ENCODE results near the gene TMEM131.
"Not testable (repeated sequence)": the region's sequence is repeated elsewhere in the genome, so short reads cannot be mapped to it uniquely, and the experiment has no call there.

The TMEM131 gene

DNA sequence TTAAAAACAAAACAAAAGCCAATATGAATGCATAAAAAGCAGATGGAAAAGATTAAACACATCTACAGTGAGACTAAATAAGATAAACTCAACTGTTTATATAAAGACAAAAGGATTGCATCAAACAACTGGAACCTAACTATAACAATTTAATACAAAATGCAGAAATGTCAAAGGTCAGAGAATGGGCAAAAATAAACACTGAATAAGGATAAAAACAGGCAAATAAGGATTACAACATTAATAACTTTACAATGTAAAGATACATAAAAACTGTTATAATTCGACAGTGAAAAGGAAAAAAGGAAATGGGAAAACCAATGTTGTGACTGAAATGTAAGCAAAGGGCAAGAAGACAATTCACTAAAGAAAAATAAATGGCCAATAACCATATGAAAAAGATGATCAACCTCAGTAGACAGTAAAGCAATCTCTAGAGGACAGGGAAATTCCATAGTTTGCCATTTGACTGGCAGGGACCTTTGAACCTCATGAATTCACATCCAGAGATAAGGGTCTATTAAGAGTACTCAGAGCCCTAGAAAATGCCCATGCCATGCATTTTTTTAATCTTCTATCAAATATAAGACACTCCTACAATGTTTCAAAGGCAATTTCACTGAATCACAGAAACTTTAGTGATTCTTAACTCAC, 83.7 kb downstream of the TMEM131 start:
- DNase-seq (ENCODE audit: low read depth), result no peak

DNA sequence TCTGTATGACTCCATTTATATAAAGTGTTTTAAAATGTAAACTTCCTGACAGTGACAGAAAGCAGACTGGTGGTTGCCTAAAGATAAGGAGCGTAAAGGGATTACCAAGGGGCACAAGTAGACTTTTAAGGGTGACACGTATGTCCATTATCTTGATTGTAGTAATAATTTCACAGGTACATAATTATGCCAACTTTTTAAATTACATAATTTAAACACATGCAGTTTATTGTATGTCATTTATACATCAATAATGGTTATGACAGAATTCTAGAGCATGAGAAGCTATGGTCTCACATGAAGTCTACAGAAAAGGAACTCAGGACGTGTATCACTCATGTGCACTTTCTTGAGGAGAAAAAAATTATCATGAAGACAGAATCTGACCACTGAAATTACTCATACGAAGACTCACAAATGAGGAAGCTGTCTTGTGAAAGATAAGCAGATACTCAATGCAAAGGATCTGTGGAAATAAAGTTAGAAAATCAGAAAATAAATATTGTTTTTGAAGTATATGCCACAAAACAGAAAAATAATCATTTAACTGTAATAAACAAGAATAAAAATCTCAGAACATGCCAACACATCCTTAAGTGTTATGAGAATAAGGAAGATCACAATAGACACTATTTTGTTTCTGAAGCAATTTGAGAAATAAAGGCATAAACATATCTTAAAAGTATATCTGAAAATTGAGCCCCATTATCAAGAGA, 84.4 kb downstream of the TMEM131 start:
- no peak for DNase-seq (ENCODE audit: low read depth)

DNA sequence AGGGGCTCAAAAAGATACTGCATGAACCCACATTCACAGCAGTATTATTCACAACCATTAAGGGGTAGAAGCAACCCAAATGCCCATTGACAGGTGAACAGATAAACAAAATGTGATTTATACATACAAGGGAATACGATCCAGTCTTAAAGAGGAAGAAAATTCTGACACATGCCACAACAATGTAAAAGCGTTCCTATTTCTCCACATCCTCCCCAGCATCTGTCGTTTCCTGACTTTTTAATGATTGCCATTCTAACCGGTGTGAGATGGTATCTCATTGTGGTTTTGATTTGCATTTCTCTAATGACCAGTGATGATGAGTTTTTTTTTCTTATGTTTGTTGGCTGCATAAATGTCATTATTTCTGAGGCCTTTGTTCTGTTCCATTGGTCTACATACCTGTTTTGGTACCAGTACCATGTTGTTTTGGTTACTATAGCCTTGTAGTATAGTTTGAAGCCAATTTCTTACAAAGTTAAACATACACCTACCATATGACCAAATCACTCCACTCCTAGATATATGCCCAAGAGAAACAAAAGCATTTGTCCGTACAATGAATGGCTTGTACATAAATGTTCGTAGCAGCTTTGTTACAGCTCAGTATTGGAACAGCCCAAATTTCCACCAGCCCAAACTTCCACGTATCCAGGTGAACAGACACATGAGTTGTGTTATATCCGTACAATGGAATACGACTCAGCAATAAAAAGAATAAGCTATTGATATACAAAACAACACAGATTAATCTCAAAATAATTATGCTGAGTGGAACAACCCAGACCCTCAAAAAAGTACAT, 85.1 kb downstream of the TMEM131 start:
- no peak for DNase-seq (ENCODE audit: low read depth)

DNA sequence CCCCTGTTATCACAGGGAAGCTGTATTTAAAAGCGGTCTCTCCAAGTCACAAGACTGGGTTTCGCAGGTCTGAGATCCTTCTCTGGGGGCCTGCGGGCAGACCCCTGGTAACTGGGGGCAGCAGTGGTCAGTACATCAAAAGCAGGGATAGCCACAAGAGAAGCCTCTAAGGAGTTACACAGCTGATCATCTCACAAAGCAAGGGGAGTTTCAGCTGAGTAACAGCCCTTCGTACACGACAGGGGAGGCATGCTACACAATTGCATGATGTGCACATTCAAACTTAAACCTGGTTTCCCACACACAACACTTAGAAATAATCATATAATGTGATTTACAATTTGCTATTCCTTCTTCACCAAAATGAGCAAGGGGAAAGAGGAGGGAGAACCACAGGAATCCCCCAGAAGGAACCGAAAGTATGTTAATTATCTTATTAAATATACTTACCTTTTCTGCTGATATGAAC, 87.5 kb downstream of the TMEM131 start:
- no peak for DNase-seq (ENCODE audit: low read depth)

DNA sequence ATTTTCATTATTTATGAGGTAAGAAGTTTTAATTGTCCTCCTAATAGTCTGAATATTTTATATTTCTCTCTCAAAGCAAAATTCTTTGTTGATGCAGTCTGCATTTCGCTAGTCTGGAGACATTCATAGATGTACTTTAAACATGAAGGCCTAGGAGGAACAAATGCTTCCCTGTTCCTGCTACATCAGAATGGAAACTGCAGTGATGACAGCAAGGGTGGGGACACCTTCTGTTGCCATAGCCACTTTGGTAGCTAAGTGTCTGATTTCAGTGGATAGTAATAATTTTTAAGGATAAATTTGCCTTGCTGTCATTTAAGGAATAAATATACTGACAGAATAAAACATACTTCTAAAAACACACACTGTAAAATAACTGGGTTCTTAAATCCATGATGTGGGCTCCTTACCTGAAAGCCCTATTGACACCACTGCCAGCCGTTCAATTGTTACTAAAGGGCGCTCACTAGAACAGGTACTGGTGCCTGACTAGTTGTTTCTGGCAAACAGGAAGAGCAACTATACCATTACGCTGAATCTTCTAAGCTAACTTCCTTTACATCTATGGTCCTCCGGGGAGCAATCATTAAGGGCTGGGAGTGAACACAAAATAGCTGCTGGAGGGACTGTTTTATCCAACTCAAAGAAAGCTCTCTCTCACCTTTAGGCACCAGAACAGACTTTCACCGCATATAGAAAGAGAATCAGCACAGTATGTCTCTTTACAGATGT, 88.2 kb downstream of the TMEM131 start:
- no peak for DNase-seq (ENCODE audit: low read depth)

DNA sequence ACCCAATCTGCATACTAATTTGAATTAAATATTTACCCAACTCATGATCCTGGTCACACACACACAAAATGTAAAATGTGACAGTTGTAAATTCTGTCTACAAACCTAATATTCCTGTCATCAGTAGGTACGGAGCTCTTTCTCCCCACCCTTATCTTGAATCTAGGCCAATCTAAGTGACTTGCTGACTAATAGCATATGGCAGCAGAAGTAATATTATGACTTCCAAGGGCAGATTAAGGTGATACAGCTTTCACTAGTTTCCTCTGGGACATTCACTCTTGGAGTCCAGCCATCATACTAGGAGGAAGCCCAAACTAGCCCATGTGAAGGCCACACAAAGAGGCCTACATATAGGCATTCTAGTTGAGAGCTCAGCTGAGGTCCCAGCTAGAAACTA, 89.4 kb downstream of the TMEM131 start:
- DNase-seq (ENCODE audit: low read depth), result no peak

DNA sequence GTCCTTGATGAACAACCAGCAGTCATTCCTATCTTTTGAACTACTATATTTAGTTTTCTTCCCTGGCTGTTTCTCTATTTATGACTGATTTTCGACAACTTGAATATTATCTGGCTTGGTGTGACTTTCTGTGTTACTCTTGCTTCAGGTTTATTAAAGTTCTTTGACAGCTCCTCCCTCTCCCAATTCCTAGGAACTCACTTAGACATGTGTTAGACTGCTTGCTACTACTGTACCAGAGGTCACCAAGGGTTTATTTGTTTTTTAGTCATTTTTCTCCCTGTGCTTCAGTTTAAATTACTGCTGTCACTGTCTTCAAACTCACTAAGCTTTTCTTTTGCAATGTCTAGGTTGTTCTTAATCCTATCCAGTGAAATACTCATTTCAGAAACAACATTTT, 90.5 kb downstream of the TMEM131 start:
- no peak for DNase-seq (ENCODE audit: low read depth)

DNA sequence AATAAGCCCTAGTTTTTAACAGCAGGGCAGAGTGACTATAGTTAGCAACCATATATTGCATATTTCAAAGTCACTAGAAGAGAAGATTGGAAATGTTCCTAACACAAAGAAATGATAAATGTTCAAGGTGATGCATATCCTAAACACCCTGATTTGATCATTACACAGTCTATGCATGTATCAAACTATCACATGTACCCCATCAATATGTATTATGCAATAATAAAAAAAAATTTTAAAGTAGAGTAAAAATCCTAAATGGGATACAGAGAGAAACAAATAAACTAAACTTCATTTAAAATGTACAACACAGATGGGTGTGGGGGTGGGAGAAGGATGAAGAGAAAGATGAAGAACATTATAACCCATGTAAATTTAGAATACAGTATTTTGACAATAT, 93.9 kb downstream of the TMEM131 start:
- no peak for DNase-seq (ENCODE audit: low read depth)

DNA sequence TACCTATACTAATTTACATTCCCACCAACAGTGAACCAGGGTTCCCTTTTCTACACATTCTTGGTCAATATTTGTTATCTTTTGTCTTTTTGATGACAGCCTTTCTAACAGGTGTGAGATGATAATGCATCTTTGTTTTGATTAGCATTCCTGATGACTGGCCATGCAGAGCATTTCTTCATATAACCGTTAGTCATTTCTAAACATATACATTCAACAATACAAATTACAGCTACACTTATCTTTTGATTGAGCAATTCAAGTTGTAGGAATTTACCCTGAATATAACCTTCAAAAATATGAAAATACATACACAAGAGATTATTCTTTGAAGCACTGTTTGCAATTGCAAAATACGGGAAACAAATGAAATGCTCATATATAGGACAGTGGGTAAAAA, 94.9 kb downstream of the TMEM131 start:
- DNase-seq (ENCODE audit: low read depth), result no peak

DNA sequence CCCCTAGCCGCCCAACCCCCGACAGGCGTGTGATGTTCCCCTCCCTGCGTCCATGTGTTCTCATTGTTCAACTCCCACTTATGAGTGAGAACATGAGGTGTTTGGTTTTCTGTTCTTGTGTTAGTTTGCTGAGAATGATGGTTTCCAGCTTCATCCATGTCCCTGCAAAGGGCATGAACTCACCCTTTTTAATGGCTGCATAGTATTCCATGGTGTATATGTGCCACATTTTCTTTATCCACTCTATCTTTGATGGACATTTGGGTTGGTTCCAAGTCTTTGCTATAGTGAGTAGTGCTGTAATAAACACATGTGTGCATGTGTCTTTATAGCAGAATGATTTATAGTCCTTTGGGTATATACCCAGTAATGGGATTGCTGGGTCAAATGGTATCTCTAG, 102.7 kb downstream of the TMEM131 start:
- DNase-seq (ENCODE audit: low read depth), result not testable (repeated sequence)

DNA sequence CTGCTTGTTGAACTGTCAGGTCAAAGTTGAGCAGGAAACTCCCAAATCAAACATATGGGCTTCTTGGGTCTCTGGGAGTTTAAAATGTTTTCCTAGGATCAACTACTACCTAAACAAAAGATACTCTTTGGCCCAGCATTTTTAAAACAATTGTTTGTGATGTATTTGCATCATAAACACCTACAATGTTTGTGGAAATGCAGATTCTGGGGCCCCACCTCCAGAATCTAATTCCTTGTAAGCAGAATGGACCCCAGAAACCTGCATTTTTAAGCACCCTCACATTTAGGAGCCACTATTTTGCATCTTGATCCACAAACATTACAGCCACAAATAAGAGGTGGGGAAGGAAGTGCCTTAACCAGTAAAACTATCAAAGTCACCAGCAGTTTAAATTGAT, 104.1 kb downstream of the TMEM131 start:
- no peak for DNase-seq (ENCODE audit: low read depth)

DNA sequence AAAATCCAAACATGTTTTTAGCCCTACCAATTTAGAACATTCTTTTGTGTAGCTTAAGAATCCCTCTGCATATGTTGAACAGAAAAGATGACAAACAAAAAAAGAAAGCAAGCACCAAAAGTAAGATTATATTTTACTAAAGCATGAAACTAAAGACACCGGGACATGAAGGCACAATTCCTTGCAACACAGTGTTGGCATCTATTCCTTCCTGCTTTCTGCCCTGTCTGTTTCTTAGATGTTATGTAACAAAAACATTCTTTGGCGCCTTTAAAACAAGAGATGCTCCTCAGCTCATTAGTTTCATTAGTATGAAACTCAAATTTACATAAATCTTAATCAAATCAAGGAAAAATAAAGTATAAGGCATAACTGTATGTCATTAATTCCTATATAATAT, 106.6 kb downstream of the TMEM131 start:
- no peak for DNase-seq (ENCODE audit: low read depth)

DNA sequence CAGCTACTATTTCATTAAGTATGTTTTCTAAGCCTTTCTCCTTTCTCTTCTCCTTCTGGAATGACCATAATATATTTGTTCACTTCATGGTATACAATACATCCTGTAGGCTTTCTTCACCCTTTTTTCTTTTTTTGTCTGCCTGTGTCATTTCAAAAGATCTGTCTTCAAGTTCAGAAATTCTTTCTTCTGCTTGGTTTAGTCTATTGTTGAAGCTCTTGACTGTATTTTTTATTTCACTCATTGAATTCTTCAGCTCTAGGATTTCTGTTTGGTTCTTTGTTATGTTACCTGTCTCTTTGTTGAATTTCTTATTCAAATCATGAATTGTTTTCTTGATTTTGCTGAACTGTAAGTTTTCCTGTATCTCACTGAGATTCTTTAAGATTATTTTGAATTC, 109.9 kb downstream of the TMEM131 start:
- DNase-seq (ENCODE audit: low read depth), result no peak

DNA sequence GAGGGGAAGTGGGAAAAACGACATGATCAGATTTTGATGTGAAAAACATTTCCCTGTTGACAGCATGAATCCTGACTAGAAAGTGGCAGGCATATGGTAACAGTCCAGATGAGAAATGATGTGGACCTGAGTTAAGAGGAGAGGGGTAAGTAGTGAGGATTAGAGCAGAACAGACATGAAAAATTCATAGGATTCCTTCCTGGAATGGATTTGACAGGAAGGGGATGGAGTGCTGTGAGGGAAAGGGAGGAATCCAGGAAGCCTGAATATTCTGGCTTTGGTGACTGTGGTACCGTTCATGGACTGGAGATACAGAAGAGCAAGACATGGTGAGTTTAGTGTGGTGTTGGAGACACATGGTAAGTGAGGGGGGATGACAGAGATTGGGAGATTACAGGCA, 115.4 kb downstream of the TMEM131 start:
- DNase-seq (ENCODE audit: low read depth), result no peak

DNA sequence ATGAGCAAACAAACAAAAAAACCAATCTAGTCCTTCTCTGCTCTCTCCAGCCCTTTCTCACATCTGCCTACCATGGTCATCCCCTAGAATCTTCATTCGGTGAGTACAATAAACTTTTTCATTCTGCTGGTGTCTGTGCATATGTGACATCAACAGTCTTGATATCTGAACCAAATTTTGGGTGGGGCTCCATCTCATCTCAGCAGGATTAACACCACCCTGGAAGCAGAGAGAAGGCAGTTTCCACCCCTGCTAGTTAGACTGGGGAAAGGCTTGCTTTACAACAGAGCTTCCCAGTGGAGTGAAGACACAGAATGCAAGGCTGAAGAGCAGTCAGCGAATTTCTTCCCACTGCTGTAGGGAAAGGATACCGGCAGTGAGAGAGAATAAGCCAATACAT, 116.9 kb downstream of the TMEM131 start:
- no peak for DNase-seq (ENCODE audit: low read depth)

DNA sequence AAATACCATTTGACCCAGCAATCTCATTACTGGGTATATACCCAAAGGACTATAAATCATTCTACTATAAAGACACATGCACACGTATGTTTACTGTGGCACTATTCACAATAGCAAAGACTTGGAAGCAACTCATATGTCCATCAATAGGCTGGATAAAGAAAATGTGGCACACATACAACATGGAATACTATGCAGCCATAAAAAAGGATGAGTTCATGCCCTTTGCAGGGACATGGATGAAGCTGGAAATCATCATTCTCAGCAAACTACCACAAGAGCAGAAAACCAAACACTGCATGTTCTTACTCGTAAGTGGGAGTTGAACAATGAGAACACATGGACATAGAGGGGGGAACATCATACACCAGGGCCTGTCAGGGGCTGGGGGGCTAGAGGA, 117.4 kb downstream of the TMEM131 start:
- DNase-seq (ENCODE audit: low read depth), result not testable (repeated sequence)

DNA sequence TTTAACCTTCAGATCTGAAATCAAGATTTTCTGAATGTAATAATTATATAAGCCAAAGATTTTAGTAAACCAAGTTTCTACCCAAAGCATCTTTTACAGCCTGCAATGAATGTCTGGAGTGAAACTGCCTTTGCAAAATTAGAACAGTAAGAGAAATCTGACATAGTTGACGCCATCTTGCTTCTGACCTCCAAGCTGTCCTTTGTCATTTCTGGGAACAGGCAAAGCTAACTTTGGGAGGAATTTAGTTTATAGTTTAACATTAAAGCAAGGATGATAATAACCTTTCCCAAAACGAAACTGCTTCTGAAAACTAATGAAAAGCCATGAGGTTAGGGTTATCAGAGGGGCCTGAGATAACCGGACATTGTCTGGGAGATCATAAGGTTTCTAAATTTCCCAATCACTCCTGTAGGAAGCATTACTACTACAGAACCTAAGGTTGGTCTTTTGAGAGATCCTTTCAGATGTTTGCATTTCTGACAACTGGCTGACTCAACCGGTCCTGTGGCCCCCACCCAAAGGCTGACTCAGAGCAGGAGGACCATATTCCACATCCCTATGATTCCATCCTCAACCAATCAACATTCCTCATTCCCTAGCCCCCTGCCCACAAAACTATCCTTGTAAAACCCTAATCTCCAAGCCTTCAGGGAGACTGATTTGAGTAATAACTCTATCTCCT, 124.5 kb downstream of the TMEM131 start:
- no peak for DNase-seq (ENCODE audit: low read depth)

DNA sequence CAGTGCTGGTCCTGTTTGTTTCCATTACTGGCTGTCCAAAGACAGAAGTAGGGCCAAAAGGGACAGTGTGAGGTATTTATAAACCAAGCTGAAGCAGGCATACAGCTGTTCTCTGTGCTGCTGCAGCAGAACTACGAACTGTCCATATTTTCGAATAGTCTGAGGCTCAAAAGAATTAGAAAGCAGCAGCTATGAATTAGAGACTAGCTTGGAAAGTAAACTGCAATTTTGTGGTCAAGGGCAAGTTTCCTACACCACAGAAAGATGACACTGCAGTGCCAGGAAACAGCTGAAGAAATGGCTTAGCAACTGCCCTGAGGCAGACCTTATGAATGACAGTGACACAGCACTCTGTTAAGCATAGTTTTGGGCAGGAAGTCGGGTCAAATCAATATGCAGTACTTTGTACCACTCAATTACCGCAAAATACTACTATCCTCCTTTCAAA, 125.3 kb downstream of the TMEM131 start:
- no peak for DNase-seq (ENCODE audit: low read depth)

DNA sequence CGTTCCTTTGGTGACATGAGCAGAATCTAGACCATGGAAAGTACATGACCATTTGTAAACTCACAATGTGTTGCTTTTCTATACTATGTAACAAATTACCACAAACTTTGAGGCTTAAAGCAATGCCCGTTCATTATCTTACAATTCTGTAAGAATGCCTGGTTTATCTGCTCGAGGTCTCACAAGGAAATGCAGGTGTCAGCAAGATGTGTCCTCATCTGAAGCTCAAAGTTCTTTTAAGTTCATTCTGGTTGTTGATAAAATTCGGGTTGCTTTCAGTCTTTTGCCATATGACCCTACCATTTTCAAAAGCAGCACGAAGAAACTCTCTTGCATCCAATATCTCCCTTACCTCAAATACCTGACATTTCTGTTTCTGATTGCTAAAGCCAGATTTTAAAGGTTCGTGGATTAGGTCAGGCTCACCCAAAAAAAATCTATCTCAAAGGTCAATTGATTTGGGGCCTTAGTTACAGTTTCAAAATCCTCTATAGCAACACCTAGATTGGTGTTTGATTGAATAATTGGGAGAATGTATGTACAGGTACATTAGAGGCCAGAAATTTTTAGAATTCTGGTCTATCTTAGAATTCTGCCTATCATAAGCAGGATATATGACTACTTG, 125.9 kb downstream of the TMEM131 start:
- DNase-seq (ENCODE audit: low read depth), result no peak

DNA sequence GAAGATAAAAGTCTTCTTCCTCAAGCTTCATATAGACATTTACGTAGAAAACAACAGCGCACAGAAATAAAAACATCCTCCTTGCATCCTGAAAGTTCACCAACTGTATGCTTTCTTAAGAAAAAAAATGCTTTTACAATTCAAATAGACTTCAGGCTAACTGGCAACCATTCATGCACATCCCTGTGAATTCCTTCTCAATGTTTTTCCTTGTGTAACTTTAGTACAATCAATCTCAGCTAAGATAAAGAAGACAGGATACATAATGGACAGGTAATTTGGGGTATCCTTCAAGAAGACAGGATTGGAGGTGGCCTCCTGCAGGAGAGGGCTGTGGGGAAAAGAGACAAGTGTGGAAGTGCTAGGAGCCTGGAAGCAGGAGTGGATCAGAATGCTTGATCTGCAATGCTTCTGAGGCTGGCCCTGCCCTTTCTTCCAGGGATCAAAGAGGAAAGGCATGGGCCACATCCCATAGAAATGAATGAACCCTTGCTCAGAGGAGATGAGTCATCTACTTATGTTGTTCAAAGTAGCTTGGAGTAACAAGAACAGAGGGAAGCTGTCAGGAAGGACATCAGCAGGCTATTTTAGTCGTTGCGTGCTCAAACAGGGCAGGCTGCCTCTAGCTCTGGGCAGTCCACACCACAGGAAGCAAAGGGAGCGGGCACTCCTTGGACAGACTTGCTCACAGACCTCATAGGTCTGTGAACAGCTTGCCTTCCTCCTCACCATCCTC, 126.6 kb downstream of the TMEM131 start:
- no peak for DNase-seq (ENCODE audit: low read depth)

DNA sequence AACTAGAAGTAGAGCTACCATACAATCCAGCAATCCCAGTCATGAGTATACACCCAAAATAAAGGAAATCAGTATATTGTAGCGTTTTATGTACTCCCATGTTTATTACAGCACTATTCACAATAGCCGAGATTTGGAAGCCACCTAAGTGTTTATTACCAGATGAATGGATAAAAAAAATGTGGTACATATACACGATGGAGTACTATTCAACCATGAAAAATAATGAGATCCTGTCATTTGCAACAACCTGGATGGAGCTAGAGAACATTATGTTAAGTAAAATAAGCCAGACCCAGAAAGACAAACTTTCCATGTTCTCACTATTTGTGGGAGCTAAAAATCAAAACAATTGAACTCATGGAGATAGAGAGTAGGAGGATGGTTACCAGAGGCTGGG, 131.9 kb downstream of the TMEM131 start:
- DNase-seq (ENCODE audit: low read depth), result no peak

Measured in stimulated activated CD8-positive, alpha-beta memory T cell treated with anti-CD3 and anti-CD28 coated beads, Interleukin-15, amount 100 ng/mL, for 1 hour (primary cell).